GM19438 (cell line): ENCODE measurements around the gene TBC1D5.
"Not testable (repeated sequence)": the region's sequence is repeated elsewhere in the genome, so short reads cannot be mapped to it uniquely, and the experiment has no call there.

Source experiments
- ATAC-seq: cut with Tn5 transposase; IDR thresholded peaks from one replicate; pipeline ENCODE4 v1.9.1; 2021; ENCODE audit warnings: low read depth; ENCODE audit not compliant: unreplicated experiment

The TBC1D5 gene, protein sequence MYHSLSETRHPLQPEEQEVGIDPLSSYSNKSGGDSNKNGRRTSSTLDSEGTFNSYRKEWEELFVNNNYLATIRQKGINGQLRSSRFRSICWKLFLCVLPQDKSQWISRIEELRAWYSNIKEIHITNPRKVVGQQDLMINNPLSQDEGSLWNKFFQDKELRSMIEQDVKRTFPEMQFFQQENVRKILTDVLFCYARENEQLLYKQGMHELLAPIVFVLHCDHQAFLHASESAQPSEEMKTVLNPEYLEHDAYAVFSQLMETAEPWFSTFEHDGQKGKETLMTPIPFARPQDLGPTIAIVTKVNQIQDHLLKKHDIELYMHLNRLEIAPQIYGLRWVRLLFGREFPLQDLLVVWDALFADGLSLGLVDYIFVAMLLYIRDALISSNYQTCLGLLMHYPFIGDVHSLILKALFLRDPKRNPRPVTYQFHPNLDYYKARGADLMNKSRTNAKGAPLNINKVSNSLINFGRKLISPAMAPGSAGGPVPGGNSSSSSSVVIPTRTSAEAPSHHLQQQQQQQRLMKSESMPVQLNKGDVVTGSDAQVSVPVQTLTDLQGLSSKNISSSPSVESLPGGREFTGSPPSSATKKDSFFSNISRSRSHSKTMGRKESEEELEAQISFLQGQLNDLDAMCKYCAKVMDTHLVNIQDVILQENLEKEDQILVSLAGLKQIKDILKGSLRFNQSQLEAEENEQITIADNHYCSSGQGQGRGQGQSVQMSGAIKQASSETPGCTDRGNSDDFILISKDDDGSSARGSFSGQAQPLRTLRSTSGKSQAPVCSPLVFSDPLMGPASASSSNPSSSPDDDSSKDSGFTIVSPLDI

GRCh38 chr3:17742102-17742879 lies at the start of gene TBC1D5:
Gene TBC1D5, minus strand, starts transcription at chr3:17742631. Its CDS starts 234,061 bp downstream, at chr3:17508570.
- ATAC-seq = peak; percentile 59

- ATAC-seq = no peak
Measured at GRCh38 chr3:17783426-17783825, 41.0 kb upstream of the TBC1D5 start.

- peak; percentile 62 for ATAC-seq
Measured at GRCh38 chr3:17782751-17783150, 40.3 kb upstream of the TBC1D5 start.

GRCh38 chr3:17780369-17780768 lies 37.9 kb upstream of the TBC1D5 start:
- ATAC-seq = not testable (repeated sequence)

DNA sequence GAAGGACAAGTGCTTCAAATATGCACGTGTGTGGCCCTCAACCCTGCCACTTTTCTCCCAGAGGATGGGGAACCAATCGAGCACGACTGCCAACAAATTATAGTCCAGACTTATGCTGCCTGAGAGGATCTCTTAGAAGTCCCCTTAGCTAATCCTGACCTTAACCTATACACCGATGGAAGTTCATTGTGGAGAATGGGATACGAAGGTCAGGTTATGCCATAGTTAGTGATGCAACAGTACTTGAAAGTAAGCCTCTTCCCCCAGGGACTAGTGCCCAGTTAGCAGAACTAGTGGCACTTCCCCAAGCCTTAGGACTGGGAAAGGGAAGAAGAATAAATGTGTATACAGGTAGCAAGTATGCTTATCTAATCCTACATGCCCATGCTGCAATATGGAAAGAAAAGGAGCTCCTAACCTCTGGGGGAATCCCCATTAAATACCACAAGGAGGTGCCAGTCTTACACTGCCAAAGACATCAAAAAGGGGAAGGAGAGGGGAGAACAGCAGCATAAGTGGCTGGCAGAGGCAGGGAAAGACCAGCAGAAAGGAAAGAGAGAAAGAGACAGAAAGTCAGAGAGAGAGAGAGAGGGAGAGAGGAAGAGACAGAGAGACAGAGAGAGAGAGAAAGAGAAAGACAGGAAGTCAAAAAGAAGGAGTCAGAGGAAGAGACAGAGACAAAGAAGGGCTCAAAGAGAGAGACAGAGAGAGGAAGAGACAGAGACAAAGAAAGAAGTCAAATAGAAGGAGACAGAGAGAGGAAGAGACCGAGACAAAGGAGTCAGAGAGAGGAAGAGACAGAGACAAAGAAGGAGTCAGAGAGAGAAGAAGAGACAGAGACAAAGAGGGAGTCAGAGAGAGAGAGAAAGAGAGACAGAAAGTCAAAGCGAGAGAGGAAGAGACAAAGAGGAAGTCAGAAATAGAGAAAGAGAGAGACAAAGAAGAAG lies 37.1 kb upstream of the TBC1D5 start:
- ATAC-seq = not testable (repeated sequence)

GRCh38 chr3:17777326-17777725 lies 34.9 kb upstream of the TBC1D5 start:
- ATAC-seq = not testable (repeated sequence)

- ATAC-seq = no peak
Measured at GRCh38 chr3:17775073-17775472, 32.6 kb upstream of the TBC1D5 start.

DNA sequence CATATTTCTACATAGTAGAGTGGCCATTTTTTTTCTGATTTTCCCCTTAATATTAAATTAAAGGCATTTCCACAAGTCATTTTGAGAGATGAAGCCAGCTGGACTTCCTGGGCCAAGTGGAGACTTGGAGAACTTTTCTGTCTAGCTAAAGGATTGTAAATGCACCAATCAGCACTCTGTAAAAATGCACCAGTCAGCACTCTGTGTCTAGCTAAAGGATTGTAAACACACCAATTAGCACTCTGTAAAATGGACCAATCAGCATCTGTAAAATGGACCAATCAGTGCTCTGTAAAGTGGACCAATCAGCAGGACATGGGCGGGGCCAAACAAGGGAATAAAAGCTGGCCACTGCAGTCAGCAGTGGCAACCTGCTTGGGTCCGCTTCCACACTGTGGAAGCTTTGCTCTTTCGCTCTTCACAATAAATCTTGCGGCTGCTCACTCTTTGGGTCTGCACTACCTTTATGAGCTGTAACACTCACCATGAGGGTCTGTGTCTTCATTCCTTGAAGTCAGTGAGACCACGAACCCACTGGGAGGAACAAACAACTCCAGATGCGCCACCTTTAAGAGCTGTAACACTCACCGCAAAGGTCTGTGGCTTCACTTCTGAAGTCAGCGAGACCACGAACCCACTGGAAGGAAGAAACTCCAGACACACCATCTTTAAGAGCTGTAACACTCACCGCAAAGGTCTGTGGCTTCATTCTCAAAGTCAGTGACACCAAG lies 31.9 kb upstream of the TBC1D5 start:
- not testable (repeated sequence) for ATAC-seq

DNA sequence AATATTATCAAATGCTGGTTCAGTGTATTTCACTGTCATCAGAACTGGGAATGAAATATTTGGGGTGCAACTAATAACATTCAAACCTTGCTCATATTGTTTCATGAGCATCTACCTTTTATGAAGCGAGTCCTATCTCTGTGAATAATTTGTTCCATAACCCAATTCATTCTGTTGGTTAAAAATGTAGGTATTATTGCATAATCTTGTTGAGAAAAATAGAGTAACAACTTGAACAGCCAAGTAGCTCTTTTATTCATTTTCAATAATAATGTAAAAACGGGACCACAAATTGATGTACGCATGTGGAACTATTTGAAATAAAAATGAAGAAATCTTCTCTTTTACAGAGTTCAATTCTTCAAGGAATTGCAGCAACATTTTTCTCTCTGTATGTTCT lies 30.1 kb upstream of the TBC1D5 start:
- no peak for ATAC-seq

DNA sequence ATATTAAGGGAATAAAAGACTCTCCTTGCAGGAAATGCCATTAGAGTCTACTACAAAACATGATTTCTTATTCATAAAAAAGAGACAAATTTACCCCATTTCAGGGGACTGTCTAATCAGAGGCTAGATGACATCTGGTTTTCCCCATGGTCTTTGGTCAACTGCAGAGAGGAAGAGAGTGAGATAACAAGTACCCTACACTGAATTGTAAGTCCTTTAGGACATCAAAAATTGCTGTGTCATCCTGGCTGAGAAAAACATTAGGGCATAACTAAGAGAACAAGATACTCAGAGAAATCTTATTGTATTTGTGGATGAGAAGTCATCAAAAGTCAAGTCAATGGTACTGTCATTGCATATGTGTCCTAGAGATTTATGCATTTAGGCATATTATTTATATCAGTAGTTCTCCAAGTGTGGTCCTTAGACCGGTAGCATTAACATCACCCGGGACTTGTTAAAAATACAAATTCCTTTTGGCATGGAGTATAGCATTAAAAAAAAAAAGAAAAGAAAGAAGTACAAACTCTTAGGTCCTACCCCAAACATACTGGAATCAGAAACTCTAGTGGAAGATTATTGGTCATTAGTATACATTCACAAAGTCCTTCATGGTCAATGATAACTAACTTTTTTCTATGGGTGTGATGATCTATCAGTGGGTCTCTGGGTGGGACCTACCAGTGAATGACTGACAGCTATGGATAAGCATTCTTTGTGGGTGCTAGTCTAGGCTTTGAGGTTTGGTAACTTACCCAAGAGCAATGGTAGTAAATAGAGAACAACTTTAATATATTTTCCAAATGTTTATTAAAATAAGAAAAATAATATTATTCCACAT lies 29.0 kb upstream of the TBC1D5 start:
- no peak for ATAC-seq

DNA sequence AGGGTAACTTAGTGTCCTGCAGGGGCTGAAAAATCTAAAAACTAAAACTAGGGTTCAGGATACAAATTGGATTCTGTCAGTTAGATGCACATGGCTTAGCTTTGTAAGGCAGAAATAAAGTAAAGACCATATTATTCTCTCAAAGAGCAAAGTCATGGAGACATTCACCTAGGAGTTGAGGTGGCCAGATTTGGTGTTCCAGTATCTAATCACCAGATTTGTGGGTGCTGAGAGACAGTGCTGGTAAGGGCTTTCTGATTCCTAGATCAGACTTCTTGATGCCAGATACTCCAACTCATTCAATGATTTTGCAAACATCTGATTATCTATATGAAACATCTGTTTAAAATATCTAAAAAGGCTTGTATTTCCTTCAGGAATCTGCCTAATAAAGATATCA lies 28.3 kb upstream of the TBC1D5 start:
- no peak for ATAC-seq

DNA sequence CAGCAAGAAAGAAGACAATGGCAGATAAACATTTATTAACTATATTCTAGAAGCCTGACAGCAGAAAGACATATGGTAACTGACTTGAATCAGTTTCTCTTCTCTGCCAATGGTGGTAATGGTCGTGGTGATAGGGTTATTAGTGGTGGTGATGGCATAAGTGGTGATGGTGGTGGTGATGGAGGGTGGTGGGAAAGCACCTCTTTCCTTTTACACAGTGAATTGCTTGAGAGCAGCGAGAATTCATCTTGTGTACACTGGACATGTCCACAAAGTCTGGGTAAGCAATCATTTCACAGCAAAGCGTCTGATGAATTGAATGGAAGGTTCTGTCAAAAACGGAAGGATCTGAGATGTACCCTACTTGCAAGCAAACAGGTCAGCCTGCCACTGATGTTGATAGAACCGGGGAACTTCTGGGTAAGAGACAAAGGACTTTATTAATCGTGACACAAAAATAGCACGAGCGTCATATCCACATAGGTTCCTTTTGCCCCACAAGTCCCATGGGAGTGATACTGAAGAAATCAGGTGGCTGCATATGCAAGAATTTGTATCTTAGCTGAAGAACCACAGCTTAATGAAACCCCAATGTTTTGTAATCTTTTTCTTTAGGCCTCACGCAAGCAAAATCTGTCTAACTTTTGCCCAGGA lies 23.5 kb upstream of the TBC1D5 start:
- peak; percentile 73 for ATAC-seq

- no peak for ATAC-seq
Measured at GRCh38 chr3:17761563-17761962, 19.1 kb upstream of the TBC1D5 start.

- no peak for ATAC-seq
Measured at GRCh38 chr3:17759901-17760300, 17.5 kb upstream of the TBC1D5 start.

DNA sequence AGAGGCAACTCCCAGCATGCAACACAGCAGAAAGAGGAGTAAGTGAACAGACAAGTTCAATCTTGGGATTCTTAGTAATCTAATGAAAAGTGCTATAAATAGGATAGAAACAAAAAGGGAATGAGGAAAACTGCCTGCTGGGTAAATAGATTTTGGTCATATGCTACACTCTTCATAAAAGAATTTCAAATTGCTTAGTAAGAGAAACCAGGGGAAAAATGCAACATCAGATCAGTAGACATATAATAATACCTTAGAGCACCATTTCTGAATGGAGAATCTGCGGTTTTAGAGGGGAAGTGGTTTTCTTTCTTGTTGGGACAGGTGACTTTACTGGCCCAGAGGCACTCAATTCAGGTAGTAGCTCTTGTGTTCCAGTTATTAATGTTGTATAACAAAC lies 13.4 kb upstream of the TBC1D5 start:
- no peak for ATAC-seq

GRCh38 chr3:17753632-17753992 lies 11.2 kb upstream of the TBC1D5 start:
- no peak for ATAC-seq

GRCh38 chr3:17752876-17753631 lies 10.6 kb upstream of the TBC1D5 start:
- ATAC-seq = no peak
